Right ventricle myocardium superior (tissue), 1 donor: ENCODE measurements around the gene SMIM13. TPM values are rescaled to one million over a fixed set of nuclear protein-coding genes. Genes with fewer than 3 reads are reported as not detected.
"Not testable (repeated sequence)": the region's sequence is repeated elsewhere in the genome, so short reads cannot be mapped to it uniquely, and the experiment has no call there.

ENCODE experiments used
- ATAC-seq: fragments of 200-7000 bp; cut with Tn5 transposase; one replicate; pipeline ENCODE4 v1.9.1; 2020; ENCODE audit warnings: mild to moderate bottlenecking; ENCODE audit not compliant: poor library complexity
- DNase-seq: peaks from one replicate; pipeline ENCODE4 v3.0.0-alpha.2; 2020
- intact Hi-C: fragments of 100-400 bp; cut with DNase I; formaldehyde crosslinking; loops from one replicate; pipeline ENCODE4 v1.11.2; 2022
- total RNA-seq: library from RNA; stranded (reverse); fragmentation: NEBNext Ultra II Directional; extraction: Animal tissue kit (Norgen Biotek cat#: 25700); gene quantifications from one replicate; pipeline ENCODE4 v1.2.1, GENCODE V29; 2021
- donor health status: DM: no; HTN: yes; CAD: no; lungs with severe emphysema.

SMIM13 gene
- total RNA-seq, 1 donor from 2014 or later, result 11.8 TPM

GRCh38 chr6:11110921-11111768, 17.5 kb downstream of the SMIM13 start, which contains the start of gene ERVFRD-1:
Gene ERVFRD-1 (minus strand): TSS chr6:11111725. CDS start chr6:11105310, 6,415 bp downstream.
- intact Hi-C loops, result no loop called here
- ATAC-seq (no peak), DNase-seq (no peak)

- DNase-seq, result no peak
- intact Hi-C loops, result no loop called here
- peak; percentile 22 for ATAC-seq
These were observed 18.3 kb downstream of the SMIM13 start for GRCh38 chr6:11111769-11112437.

DNA sequence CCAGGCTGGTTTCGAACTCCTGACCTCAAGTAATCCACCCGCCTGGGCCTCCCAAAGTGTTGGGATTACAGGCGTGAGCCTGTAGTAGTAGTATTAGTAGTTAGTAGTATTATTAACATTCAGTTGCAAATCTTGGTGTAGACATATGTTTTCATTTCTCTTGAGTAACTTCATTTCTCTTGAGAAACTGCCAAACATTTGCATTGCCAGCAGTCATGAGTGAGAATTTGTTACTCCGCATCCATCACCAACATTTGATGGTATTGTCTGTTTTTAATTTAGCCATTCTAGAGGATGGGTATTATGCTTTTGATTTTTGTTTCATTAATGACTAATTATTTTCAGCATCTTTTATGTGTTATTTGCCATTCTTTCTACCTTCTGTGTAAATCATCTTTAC, 19.4 kb downstream of the SMIM13 start:
- no peak for DNase-seq
- intact Hi-C loops, result no loop called here

GRCh38 chr6:11115808-11116536, 22.3 kb downstream of the SMIM13 start:
- intact Hi-C loops, DNase-seq, ATAC-seq: not testable (repeated sequence)

More for the DNA sequence above, 19.4 kb downstream of the SMIM13 start:
- no peak for ATAC-seq

DNA sequence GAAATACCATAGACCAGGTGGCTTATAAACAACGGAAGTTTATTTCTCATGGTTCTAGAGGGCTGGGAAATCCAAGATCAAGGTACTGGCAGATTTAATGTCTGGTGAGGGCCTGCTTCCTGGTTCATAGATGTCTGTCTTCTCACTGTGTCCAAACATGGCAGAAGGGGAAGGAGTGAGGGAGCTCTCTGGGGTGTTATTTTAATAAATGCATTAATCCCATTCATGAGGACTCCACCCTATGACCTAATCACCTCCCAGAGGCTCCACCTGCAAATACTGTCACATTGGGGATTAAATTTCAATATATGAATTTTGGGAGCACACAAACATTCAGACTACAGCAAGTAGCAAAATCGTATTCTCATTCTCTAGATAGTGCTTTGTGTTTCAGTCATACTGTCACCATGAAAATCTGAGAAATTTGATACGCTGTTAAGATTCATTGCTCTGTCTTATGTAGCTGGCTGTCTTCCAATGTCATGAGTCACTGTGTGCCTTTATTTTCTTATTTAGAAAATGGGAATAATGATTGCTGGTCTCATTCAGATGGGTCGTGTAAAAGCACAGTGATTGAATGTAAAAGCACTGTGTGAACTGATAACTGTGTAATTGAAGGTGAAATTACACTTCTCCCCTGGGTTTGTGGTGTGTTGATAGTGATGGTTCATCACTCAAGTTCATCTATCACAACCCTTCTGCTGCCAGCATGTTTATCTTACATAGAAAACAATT, 26.8 kb downstream of the SMIM13 start:
- intact Hi-C loops, result no loop called here
- ATAC-seq, result no peak
- no peak for DNase-seq

DNA sequence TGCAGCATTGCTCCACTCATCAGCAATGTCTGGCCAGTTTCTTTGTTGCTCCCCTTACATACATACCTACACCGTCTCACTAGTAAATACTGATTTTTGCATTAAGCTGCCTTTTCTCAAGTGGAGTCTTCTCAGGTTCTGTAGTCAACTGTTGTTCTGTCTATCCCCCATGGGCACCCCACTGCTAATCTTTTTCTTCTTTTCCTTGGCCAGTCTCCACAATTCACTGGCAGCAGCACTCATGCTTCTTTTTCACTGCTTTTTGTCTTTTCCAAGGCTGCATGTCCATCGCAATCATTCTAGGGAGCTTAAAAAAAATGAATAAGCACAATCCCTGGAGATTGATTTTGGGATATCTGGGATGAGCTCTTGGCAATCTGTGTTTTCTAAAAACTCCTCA, 28.2 kb downstream of the SMIM13 start:
- ATAC-seq (peak; percentile 55), DNase-seq (no peak)
- intact Hi-C loops, result no loop called here

DNA sequence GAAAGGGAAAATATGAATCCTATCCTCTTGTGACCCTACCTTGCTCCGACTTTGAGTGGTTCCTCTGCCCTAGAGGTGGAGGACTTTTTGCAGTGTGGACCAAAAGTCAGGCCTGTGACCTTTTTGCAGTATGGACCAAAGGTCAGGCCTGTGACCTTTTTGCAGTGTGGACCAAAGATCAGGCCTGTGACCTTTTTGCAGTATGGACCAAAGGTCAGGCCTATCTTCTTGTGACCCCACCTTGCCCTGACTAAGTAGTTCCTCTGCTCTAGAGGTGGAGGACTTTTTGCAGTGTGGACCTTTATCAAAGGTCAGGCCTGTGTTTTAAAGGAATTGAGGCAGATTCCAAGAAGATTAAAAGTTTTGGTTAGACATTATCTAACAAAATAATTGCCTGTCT, 28.7 kb downstream of the SMIM13 start:
- no peak for DNase-seq
- intact Hi-C loops, result no loop called here
- no peak for ATAC-seq

- intact Hi-C loops, result no loop called here
- ATAC-seq, result no peak
- no peak for DNase-seq
These were observed 30.3 kb downstream of the SMIM13 start for GRCh38 chr6:11123978-11124377.

- intact Hi-C loops, result no loop called here
- ATAC-seq (no peak), DNase-seq (no peak)
These were observed 33.2 kb downstream of the SMIM13 start for GRCh38 chr6:11126876-11127275.

- ATAC-seq (peak; percentile 74), DNase-seq (no peak)
- intact Hi-C loops, result no loop called here
These were observed 35.0 kb downstream of the SMIM13 start for GRCh38 chr6:11128608-11129007.

GRCh38 chr6:11129908-11130565, 36.4 kb downstream of the SMIM13 start:
- DNase-seq, result no peak
- intact Hi-C loops, result no loop called here
- ATAC-seq, result no peak

GRCh38 chr6:11130605-11131004, 37.0 kb downstream of the SMIM13 start:
- DNase-seq (no peak), ATAC-seq (no peak)
- intact Hi-C loops, result no loop called here

- ATAC-seq (no peak), DNase-seq (no peak)
- intact Hi-C loops, result no loop called here
These were observed 38.7 kb downstream of the SMIM13 start for GRCh38 chr6:11132194-11132888.

DNA sequence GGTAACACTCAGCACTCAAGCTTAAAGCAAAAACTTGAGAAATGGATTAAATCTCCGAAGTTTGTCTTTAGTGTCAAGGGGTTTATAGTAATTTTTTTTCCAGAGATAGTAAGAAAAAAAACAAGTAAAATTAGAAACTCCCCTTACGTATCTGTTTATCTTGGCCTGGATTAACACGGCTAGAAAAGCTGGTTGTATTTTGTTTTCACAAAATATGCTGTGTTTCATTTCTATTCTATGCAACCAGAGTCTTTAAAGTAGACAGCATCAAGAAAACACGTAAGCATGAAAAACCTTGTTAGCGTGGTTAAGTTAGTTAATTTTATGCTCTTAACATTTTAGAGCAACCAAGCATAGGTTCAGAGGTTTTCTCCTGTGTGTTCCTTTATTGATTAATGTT, 39.6 kb downstream of the SMIM13 start:
- intact Hi-C loops, result no loop called here
- ATAC-seq (no peak), DNase-seq (no peak)

- ATAC-seq, result no peak
- no peak for DNase-seq
- intact Hi-C loops, result no loop called here
These were observed 43.2 kb downstream of the SMIM13 start for GRCh38 chr6:11136809-11137208.

- no peak for ATAC-seq
- intact Hi-C loops, result no loop called here
- DNase-seq, result no peak
These were observed 45.7 kb downstream of the SMIM13 start for GRCh38 chr6:11139051-11139960.

GRCh38 chr6:11140056-11140455, 46.4 kb downstream of the SMIM13 start:
- no peak for DNase-seq
- ATAC-seq, result no peak
- intact Hi-C loops, result no loop called here
